Frontal cortex (tissue), 4 donors: Measurements from ENCODE around the gene UVSSA. TPM values are rescaled to one million over a fixed set of nuclear protein-coding genes. Genes with fewer than 3 reads are reported as not detected.
"Not testable (repeated sequence)": the region's sequence is repeated elsewhere in the genome, so short reads cannot be mapped to it uniquely, and the experiment has no call there.

Experiments
- DNase-seq, 2 donors: peaks; one replicate each; pipeline ENCODE4 v3.0.0; 2012; ENCODE audit warnings: low spot score in 2 of 2
- FAIRE-seq: peaks from 2 replicates; lab custom pipeline; 2012; peaks lifted over from hg19 to GRCh38; lab: Jason Lieb, UNC
- total RNA-seq: library from RNA; depleted of rRNA; stranded (reverse); fragments of >200 nt; gene quantifications from one replicate; pipeline ENCODE4 v1.2.3, GENCODE V29; 2014
- donor health status: control.
- donor health status: control.
- donor health status: control.

Gene UVSSA
- total RNA-seq, 1 donor from 2014 or later, result 5.3 TPM

DNA sequence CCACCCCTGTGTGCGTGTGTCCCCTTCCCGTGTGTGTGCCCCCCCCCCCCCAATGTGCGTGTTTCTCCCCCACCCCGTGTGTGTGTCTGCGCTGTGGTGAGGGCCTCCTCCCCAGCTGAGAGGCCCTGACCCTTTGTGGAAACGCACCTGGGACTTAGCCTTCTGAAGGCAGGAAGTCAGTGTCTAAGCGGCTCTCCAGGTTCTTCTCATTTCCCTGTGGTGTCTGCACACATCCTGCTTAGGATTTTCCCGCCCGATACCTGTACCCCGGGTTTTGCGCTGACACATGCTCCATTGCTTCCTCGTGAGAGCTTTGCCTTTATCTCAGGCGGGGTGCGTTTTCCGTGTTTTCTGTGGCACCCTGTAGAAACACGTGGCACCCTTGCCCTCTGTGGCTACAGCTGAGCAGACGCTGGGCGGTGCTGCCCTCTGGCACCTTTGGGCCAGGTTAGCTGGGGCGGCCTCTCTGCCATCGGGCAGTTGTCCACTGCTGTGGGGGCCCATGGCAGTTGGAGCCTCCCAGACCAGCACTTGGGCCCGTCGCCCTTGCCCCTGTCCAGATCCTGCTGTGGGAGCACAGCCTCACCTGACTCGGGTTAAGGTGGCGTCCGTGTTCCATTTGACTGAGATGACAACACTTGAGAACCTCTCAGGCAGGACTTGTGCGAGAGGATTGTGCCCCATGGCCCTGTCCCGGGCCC, 31.0 kb upstream of the UVSSA start:
- no peak for DNase-seq
- no peak for FAIRE-seq

GRCh38 chr4:1316537-1317168, 30.4 kb upstream of the UVSSA start:
- no peak for DNase-seq
- FAIRE-seq, result no peak

GRCh38 chr4:1317177-1318045, 29.6 kb upstream of the UVSSA start:
- FAIRE-seq (no peak), DNase-seq (no peak)

DNA sequence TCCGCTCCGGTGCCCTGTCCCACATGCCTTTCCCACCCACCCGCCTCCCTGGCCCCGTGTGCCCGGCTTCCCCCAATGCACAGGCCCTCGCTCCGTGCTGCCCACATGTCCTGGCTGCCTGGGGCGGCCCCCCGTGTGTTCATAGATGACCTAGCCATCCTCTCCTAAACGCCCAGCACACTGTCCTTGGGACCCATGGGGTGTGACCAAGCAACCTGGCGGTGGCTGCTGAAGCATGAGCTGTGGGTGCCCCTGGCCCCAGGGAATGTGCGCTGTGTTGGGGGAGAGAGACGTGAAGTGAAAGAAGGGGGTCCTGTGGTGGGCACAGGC, 29.0 kb upstream of the UVSSA start:
- DNase-seq, result no peak

DNA sequence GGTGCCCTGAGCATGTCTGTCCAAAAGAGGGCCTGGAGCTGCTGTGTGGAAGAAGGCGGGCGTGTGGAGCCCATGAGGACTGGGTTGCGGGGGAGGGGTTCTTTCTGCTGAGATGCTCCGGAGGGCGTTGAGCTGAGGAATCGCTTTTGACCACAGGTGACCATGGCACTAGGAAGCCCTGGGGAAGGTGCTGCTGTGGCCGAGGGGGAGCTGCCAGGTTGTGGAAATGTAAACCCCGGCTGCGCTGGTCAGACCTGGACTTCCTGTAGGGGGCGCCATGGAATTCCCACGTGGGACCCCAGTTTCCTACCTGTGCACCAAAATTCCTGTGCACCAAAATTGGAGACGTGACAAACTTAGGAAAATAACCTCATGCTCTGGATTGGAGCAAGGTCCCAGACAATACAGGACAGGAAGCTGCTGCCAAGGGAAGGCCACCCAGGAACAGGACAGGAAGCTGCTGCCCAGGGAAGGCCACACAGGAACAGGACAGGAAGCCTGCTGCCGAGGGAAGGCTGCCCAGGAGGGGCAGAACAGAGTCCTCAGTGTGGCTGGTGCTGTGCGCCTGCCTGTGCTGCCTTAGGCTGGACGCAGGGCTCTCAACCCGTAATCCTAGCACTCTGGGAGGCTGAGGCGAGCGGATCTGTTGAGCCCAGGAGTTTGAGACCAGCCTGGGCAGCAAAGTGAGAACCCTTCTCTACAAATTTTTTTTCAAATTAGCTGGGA, 28.4 kb upstream of the UVSSA start:
- DNase-seq, result no peak
- FAIRE-seq, result no peak

More for the DNA sequence above, 29.0 kb upstream of the UVSSA start:
- no peak for FAIRE-seq

DNA sequence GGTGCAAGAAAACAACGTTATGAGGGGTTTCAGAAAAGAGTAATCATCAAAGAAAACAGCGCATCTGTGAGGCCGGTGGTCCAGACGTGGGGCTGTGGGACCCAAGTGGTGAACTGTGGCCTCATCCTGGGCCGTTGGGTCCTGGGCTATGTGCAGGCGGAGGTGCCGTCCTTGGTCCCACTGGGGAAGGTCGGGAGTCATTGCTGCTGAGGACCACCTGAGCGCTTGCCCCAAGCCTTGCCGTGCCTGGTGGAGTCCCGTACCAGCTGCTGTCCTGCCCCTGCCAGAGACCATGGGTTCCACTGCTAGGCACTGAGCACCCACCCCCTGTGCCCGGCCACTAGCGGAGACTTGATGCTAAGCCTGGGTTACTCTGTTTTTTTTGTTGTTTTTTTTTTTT, 25.5 kb upstream of the UVSSA start:
- no peak for DNase-seq
- FAIRE-seq, result no peak

DNA sequence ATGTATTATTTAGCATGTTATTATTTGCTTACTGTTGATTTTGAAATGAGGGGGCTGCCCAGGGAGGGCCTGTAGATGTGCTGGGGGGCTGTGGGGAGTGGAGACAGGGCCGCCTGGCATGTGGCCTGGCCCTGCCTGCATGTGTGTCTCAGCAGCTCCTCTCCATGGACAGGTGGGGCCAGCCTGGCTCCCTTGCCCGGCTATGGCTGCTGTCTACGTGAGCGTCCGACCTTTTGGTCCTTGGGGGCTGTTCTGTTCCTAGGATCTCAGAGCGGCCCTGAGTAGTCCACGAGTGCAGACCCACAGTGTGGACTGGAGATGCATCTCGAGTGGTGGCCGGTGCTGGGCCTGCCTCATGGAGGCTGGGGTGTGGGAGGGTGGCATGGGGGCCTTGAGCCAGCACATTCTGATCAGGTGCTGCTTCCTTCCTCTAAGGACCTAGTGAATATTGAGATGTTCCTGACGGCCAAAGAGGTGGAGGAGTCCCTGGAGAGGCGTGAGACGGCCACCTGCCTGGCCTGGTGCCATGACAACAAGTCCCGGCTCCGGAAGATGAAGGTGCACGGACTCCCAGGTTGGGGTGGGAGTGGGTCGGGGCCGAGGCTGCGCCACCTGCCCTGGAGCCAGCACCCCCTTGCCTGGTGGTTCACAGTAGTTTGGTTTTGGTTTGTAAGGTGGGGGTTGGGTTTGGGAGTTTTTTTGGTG, 24.9 kb upstream of the UVSSA start:
- FAIRE-seq (no peak), DNase-seq (no peak)

GRCh38 chr4:1323280-1323634, 23.8 kb upstream of the UVSSA start:
- FAIRE-seq (no peak), DNase-seq (no peak)

GRCh38 chr4:1323635-1324442, 23.2 kb upstream of the UVSSA start:
- DNase-seq, result no peak
- no peak for FAIRE-seq

DNA sequence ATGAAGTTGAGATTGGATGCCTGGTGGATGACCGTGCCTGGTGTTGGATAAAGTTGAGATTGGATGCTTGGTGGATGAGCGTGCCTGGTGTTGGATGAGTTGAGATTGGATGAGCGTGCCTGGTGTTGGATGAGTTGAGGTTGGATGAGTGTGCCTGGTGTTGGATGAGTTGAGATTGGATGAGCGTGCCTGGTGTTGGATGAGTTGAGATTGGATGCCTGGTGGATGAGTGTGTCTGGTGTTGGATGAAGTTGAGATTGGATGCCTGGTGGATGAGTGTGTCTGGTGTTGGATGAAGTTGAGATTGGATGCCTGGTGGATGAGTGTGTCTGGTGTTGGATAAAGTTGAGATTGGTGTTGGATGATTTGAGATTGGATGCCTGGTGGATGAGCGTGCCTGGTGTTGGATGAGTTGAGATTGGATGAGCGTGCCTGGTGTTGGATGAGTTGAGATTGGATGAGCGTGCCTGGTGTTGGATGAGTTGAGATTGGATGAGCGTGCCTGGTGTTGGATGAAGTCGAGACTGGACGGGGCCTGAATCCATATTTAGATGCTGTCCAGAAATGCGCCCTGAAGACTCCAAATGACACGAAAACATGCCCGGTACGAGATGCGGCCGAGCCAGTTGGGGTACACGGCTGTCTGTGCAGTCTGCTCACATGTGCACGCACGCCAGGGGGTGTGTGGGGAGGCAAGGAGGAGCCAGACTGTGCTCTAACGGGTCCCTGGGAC, 22.4 kb upstream of the UVSSA start:
- not testable (repeated sequence) for DNase-seq, FAIRE-seq

GRCh38 chr4:1325176-1325480, 21.9 kb upstream of the UVSSA start:
- DNase-seq (no peak), FAIRE-seq (no peak)

- no peak for FAIRE-seq
These were observed 21.1 kb upstream of the UVSSA start for GRCh38 chr4:1325681-1326635.

GRCh38 chr4:1326751-1327525, 20.1 kb upstream of the UVSSA start:
- DNase-seq (no peak), FAIRE-seq (no peak)

More at GRCh38 chr4:1325681-1326635, 21.1 kb upstream of the UVSSA start:
- DNase-seq, result no peak

DNA sequence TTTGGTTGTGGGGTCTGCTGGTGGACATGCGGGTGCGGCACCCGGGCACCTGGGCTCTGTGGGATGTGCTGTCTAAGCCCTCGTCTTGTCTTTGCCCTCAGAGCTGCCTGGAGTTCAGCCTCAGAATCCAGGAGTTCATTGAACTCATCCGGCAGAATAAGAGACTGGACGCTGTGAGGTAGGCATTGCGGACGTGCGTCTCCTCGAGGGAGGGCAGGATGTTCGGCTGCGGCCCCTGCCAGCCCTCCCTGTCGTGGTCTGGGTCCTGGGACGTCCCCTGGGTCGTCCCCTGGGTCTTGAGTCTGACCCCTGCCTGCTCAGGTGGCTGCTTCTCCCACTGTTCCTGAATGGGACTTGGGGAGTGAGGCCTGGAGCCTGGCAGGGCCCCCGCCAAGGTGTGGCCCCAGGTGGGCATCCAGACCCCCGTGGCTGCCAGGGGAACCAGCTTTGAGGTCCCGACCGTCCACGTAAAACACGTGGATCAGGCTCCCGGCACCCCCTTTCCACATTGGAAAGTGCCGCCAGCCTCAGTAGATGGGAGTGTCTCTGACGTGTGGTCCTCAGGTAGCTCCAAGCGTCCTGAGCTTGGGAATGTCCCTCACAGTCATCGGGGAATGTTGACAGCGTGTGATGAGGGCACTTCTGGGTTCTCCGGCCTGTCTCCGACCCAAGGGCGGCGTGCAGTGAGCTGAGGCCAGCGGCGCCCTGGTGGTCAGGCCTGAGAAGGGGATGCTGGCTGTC, 19.3 kb upstream of the UVSSA start:
- FAIRE-seq (no peak), DNase-seq (no peak)

DNA sequence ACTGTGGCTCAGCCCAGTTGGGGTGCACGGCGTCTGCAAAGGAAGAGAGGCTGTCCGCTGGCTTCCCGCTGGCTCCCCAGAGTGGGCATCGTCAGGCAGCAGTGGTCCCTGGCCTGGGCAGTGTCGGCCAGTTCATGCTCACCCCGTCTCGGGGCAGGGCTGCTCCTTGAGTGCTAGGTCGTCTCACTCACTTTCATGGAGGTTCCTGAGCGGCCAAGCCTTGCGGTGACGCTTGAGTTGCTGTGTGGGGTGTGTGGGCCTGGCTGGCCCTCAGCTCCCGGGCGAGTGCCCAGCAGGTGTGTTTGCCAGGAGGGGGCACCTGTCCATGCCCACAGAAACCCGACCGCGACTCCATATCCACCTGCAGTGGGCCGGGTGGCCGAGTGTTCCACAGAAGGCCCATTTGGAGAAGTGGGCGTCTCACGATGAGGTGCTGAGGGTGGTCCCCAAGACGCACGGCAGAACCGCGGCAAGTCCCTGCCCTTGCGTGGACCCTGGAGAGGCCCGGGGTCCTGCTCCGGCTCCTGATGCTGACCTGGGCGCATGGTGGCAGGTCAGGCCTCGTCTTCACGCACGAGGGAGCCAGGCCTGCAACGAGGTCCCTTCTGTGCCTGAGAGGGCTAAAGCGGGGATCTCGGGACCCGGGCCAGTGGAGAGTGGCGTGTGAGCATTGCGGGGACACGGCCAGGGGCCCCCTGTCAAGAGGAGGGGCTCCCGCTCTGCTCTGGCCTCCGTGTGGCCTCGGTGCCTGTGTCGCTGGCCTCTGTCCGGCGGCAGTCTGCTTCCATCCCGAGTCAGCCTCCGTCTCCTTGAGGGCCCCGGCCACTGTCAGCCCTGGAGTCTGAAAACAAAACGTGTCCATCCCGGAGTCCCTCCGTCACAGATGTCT, 18.5 kb upstream of the UVSSA start:
- DNase-seq, result no peak
- FAIRE-seq, result no peak
